ENCODE measurements around the gene SCMH1.

Gene SCMH1

DNA sequence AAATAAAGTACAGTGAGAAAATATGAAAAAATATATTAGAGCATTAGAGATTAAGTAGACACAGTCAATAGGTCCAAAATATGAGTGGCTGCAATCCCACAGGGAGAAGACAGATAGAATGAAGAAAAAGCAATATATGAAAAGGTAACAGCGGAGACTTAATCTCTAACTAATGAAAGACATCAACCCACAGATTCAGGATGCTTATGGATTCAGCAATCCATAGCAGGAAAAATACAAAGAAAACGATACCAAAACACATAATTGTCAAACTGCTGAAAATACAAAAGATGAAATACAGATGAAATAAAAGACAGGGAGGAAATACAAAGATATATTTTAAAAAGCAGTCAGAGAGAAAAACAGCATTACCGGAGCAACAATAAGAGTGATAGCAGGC, 163.9 kb downstream of the SCMH1 start:
- DNase-seq, result no peak

DNA sequence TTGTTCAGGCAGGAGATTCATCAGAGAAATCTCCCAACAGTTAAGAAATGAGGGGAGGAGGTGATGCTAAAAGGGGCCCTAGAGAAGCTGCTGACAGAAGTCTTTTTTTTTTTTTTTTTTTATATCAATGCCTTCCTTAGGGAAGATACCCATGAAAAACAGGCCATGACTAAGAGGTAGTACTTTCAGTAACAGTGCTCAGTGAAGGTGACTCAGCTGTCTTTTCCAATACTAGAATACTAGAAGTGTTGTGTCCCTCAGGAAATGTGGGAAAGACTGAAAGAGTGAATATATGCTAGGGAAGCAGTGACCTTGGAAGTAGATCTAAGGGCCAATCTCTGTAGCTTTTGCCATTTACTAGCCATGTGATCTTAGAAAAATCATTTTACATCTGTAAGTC, 168.1 kb downstream of the SCMH1 start:
- no peak for DNase-seq

DNA sequence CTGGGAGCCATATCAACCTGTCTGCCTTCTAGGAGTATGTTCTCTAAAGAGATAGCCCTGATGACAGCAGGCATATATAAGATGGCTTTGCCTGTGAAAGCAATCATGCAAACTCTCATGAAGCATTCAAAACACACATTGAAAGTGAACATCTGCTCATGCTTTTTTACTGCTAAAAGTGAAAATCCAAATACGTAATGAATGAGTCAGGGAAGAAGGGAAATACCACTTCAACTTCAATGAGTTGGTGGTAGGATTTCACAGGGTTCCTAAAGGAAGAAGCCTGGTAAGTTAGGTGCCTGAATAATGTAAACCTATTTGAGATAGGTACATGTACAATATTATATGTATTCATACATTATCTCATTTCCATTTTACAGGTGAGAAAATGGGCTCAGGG, 170.1 kb downstream of the SCMH1 start:
- DNase-seq, result no peak

DNA sequence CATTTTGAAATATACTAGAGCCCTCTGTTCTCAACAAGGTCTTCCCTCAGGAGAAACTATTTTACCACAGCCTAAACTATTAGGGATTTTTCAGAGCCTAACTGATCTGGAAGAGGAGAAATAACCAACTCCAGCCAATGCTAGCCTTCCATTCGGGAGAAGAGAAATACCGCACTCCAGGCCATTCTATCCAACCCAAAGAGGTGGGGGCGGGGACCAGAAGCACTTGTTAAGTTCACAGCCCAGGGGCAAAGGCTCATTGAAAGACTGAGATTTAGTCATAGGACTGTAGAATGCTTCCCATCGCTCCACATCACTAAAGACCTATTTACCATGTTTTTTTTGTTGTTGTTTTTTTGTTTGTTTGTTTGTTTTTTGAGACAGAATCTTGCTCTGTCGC, 185.2 kb downstream of the SCMH1 start:
- no peak for DNase-seq

DNA sequence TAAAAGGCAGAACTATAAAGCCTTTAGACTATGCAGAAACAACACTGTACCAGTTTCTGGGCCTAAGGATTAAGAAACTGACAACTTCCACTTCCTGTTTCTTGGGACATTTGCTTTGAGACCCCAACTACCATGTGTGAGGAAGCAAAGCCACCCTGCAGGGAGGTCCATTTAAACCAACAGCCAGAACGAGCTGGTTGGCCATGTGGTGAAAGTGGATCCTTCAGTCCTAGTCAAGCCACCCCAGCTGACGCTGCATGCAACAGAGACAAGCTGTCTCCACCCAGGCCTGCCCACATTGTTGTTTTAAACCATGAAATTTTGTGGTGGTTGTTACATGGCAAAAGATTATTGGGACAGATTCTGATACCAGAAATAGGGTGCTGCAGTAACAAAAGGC, 188.8 kb downstream of the SCMH1 start:
- DNase-seq, result no peak

DNA sequence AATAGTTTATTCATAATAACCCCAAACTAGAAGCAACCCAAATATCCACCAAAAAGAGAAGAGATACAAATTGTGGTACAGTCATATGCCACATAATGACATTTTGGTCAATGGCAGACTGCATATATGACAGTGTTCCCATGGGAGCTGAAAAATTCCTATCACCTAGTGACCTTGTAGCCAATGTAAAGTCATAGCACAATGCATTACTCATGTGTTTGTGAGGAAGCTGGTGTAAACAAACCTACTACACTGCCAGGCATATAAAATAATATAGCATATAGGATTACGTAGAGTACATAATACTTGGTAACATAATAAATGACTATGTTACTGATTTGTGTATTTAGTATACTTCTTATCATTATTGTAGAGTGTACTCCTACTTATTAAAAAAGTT, 191.1 kb downstream of the SCMH1 start:
- DNase-seq, result no peak

DNA sequence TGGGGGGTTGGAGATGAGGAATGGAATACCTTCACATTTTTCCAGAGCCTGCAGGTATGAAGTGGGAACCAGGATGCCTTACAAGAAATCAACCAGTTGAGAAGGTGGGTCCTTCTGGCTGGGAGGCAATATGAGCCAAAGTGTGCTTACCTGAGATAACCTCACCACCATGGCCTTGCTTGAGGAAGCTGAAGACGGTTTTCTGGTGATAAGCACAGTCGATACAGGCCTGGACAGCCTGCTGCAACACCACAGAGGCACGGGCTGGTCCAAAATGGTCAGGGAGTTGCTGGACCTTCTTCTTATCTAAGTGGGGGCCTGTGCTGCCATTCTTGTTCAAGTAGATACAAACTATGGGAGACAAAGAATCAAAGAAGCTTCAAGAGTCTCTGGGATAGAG, 193.6 kb downstream of the SCMH1 start:
- DNase-seq, result no peak

DNA sequence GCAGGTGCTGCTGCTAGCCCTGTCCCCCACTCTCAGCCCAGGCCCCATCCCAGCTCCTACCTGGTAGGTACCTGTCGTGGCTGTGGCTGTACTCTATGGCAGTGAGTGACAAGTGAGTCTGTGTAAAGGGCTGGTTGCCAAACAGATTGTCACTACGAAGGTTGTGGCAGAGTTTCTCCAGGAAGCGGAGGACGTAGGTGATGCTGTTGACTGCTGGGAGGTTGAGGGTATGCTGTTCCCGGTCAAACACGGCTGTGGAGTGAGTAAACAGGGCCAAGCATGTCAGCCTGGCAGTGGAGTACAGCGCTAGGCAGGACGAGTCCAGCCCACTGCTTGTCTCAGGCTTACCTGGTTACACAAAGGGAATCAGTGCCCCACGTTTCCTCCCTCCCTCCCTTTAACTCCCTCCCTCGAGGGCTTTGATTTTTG, 195.7 kb downstream of the SCMH1 start:
- DNase-seq, result no peak

DNA sequence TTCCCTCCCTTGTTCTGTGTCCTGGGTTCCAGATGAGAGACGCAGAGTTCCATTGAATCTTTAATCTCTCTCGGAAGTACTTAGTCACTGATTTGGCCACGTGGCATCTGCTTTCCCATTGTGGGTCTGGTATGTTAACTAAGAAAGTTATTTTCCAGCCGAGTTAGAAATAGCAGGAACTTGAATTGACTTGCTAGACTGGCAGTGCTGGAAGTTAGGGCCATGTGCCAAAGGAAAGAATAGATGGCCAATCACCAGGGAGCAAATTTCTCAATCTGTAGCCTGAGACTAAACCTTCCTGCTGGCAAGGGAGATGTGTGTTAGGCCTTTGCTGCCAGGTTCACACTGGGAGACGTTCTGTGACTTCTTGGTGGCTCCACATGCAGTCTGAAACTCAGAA, 196.4 kb downstream of the SCMH1 start:
- DNase-seq, result no peak

DNA sequence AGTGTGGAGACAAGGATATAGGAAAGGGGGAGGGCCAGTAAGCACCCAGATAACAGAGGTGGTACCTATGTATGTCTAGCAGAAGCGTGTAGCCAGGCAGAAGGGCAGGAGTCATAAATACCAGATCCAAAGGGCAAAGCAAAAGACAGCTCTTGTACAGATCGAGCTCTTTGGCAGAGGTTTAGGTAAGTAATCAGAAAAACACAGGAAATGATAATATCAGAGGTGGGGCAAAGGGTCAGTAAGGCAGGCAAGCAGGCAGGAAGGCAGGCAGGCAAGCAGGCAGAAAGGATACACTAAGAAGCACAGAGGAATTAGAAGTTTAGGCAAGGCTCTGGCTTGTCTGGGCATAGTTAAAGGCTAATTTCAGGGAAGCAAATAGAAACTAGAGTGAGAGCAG, 197.9 kb downstream of the SCMH1 start:
- DNase-seq, result no peak

DNA sequence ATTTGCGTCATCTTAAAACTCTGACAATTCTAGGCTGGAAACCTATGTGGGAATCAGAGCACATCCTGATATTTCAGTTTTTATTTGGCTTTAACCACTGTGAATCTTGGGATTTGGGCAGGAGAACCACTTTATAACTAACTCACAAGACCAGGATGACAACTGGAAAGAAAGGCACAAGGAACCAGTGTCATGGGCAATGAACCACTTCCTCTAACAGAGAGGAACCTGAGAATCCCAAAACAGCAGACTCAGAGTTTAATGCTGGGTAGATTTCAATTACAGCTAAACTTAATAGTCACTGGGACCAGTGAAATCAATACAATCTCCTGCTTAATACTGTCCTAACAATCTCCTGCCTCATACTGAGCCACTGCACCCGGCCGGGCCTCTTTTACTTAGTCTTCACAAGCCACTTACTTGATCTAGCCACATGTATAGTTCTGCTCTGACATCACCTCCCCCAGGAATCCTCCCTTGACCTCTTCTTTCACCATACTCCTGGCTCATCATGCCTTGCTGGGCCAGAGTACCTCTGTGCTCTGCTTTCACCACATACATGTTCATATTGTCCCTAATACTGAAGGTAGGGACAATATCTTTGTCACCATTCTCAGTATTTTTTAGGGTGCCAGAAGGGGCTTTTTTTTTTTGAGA, 200.4 kb downstream of the SCMH1 start:
- no peak for DNase-seq

DNA sequence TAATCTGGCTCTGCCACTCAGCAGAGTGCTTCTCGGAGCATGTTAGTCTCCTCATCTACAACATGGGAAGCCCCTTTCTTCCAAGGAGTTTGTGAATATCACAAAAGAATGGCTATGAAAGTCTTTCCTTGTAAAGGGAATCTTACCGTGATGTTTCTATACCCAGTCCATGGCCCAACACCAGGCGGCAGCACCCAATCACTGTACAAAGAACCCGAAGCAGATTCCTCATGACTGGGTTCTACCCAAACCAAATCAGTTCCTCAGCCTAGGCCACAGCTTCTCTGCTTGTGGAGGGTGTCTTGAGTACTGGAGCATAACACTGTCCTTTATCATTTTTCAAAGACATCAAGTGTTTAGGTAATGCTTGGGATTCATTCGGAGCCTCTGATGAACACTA, 204.0 kb downstream of the SCMH1 start:
- DNase-seq, result no peak

DNA sequence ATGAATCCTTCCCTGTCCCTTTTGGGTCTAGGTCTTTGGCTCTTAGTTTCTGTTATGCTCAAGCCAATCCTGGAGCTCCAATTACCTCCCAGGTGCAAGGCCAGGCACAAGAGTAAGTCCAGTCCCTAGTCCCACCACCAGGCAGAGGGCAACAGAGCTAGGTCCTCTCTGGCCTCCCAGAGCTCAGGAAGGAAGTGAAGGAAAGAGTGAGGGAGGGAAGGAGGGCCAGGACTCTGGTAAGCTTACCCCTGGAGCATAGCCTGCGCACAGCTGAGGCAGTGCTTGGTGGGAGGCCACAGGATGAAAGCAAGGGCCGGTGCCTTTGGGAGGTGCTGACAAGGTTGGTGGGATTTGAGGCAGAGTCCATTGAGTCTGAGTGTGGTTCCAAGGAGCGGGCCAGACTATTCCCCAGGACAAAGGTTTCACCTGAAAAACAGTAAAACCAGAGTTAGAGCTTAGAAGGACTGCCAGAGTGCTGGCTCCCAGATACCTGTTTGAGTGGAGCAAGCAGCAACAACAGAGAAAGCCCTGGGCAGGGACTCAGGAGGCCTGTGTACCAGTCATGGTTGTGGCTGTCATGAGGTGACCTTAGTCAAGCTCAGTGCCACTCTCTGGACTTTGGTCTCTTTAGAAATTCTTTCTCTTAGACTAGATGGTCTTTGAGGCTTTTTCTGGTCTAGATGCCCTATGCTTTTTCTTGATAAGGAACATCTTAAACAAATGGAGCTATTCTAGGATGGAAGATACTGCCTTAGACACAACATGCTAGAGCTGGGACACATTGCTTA, 204.8 kb downstream of the SCMH1 start:
- no peak for DNase-seq

DNA sequence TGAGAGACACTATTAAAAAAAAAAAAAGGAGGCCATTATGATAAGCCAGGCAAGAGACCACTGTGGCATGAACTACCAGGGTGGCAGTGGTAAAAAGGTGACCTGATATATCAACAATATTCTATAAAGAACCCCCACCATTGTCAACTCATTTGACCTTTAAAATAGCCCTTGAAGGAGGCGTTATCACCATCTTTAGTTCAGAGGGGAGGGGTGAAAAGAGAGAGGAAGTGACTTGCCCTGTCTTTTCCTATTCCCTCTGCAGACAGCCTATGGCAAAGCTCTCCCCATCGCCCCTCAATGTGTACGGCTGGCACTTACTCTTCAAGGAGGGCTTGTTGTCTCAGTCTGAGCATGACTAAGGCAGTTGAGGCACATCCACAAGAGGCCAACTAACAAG, 208.8 kb downstream of the SCMH1 start:
- no peak for DNase-seq

DNA sequence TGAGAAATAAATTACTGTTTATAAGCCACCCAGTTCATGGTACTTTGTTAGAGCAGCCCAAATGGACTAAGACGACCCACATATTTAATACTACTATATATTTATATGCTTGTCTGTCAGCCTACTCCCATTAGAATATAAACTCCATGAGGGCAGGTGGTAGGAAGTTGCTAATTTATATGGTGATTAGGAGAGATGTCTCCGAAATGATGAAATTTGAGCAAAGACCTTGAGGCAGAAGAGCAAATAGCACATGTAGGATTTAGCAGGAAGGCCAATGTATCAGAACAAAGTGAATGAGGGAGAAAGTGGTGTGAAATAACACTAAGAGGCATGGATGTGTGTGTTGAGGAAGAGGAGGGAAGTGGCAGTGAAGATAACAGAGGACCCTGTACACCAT, 210.0 kb downstream of the SCMH1 start:
- DNase-seq, result no peak

DNA sequence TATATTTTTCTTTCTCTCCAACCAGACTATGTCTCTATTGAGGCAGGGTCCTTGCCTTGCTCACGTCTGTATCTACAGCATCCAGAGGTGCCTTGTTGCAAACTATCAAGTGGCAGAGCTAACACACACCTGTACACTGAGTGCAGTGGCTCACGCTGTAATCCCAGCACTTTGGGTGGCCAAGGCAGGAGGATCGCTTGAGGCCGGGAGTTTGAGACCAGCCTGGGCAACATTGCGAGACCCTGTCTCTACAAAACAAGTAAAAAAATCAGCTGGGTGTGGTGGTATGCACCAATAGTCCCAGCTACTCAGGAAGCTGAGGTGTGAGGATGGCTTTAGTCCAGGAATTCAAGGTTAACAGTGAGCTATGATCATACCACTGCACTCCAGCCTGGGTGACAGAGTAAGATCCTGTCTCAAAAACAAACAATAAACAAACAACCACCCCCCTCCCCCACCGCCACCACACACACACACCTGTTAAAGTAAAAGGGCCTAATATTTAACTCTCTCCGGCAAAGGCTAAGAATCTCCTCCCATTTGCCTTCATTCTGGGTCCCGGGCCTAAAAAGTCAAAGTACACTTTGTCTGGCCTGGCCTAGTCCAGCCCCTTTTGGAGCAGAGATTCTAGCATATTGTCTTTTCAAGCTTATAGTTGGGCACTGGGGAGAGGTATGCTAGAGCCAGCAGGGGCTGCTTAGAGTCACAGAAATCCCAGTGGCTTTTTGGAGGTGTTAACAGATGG, 211.1 kb downstream of the SCMH1 start:
- DNase-seq, result no peak

DNA sequence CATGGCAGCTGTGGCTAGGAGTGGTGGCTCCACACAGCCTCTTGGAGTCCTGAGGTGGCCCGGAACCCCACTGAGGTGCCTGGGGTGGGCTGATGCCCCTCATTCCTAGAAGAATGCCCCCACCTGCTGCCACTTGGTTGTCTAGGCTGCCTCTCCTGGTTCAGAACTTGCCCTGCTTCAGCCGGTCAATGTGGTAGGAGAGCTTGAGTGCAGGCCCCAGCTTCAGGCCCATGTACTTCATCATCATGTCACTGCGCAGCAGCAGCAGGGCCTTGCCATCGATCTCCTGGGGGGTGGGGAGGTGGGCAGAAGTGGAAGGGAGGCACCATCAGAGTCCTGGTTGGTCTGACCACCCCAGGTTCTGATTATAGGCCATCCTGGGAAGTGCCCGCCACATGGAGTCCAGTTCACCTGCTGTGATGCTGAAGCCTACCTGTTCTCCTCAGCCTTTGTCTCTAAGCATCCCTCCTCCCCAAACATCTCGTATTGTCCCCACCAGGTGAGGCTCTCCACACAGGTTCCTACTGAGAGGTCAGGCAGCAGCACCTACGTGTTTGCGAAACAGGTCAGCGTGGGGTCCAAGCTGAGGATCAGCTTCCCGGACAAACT, 214.0 kb downstream of the SCMH1 start:
- no peak for DNase-seq

DNA sequence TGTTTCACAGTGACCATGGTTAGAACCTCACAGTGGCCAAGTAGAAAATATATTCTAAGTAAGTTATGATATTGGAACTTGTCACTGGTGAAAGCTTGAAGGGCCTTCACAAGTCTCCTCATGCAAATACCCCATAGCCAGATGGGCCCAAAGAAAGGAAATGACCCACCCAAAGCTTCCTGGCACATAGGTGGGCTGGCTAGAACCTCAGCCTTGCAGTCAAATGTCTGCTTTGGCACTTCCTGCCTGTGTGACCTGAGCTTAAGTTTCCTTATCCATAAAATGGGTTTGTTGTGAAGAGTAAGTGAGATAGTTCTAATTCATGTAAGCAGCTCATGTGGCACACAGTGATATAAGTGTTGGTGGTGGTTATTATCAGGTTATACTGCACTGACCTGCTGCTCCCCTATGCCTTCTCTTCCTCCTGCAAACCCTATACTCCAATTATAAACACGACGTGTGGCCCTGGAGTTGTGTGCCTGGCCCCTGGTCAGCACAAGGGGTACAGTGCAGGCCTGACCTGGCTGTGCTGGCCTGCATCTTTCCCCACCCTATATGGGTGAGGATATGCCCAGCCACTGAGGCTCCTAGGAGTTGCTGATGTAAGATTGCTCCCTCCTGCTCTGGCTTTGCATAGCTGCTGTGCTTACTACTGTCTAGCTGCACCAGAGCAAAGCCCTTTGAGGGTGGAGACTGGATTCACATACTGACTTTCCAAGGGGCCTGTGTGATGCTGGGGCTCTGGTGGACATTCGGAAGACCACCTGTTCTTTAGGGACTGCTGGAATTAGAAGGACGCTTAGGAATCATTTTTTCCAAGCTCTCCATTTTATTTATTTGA, 215.9 kb downstream of the SCMH1 start:
- no peak for DNase-seq

DNA sequence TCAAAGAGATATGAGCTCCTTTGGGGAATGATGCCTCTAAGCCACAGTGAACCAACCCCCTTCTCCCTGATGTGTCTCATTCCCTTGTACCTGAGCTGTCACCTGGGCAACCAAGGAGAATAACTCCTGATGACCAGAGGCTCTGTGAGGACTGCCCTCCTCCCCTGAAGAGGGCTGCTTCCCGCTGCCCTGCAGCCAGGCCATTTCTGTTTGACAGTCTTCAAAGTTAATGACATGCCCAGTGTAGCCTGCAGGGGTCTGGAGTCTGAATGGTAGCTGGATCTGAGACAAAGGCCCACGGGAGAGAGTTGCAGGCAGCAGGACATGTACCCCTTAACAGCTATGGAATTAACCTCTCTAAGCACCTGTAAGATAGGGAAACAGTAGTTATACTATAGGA, 217.2 kb downstream of the SCMH1 start:
- DNase-seq, result no peak

DNA sequence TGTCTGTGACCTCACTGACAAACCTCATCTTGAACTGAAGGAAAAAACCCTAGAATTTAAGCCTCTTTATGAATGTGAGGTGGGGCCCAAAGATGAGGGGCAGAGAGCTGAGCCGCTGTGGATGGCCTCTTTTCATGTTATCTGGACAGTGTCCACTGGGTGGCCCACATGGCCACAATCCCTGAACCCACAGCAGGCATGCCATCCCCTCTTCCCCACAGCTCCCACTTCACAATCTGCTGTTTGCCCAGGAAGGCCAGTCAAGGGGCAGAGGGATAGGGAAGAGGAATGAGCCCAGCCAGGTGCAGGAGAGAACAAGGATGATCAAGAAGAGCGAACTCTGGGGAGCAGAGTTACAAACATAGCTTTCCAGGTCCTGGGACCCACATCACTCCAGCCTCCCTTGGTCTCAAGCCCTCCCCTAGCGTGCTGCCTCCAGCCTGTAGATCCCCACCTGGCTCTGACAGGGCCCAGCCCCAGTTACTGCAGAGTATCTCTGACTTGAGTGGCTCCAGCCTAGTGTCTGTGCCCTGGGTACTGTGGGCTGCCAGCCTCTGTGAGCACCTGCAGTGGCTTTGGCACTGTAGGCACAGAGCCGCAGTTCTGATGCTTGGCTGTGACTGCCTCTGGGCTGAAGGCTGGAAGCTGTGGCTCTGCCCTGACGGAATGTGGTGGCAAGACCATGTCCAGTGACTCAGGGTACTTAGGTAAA, 218.7 kb downstream of the SCMH1 start:
- DNase-seq, result no peak

DNA sequence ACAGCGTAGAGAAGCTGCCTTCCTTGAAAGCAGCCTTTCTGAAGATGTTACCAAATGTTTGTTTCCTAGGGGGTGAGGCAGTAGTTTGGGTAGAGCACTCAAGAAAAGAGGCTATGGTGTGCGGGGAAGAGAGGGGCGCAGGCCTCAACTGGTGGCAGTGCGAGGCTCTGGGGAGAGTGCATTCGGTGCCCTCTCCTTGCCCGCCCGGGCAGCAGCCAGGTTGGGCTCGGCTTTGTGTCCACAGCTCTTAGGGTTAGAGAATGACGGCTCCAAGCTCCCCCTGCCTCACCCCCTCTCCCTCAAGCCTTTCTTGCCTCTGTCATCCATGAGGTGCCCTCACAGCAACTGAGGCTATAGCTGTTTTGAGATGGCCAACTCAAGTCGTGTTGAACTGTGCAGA, 219.7 kb downstream of the SCMH1 start:
- DNase-seq, result no peak

Measured in SHP77 (cell line).